Lower lobe of right lung (tissue), 2 donors: Measurements from ENCODE around the gene FBXL13. TPM values are rescaled to one million over a fixed set of nuclear protein-coding genes. Genes with fewer than 3 reads are reported as not detected.

Source experiments
- ATAC-seq, 2 donors: fragments of 200-7000 bp; cut with Tn5 transposase; one replicate each; pipeline ENCODE4 v1.9.1; 2020 to 2022; ENCODE audit warnings: mild to moderate bottlenecking in 2 of 2, moderate library complexity in 2 of 2
- DNase-seq: peaks from one replicate; pipeline ENCODE4 v3.0.0-alpha.2; 2020
- H3K27ac ChIP-seq: fragments of 200-600 bp; one replicate; pipeline ENCODE4 v1.8.0; 2022
- H3K27me3 ChIP-seq: fragments of 200-600 bp; one replicate; pipeline ENCODE4 v1.8.0; 2022; ENCODE audit warnings: low read depth
- H3K36me3 ChIP-seq: fragments of 200-600 bp; one replicate; pipeline ENCODE4 v1.8.0; 2022; ENCODE audit warnings: mild to moderate bottlenecking
- H3K4me1 ChIP-seq: fragments of 200-600 bp; one replicate; pipeline ENCODE4 v1.8.0; 2022
- H3K4me3 ChIP-seq: fragments of 200-600 bp; one replicate; pipeline ENCODE4 v1.8.0; 2022; ENCODE audit warnings: mild to moderate bottlenecking
- H3K9me3 ChIP-seq: fragments of 200-600 bp; one replicate; pipeline ENCODE4 v1.8.0; 2022
- CTCF ChIP-seq: fragments of 200-600 bp; IDR thresholded peaks from one replicate; pipeline ENCODE4 v1.8.0; 2022; ENCODE audit warnings: antibody characterized with exemption, mild to moderate bottlenecking
- intact Hi-C: fragments of 100-400 bp; cut with DNase I; formaldehyde crosslinking; loops from one replicate; pipeline ENCODE4 v1.11.0; 2022
- total RNA-seq: library from RNA; stranded (reverse); fragmentation: NEBNext Ultra II Directional; extraction: Animal tissue kit (Norgen Biotek cat#: 25700); gene quantifications from one replicate; pipeline ENCODE4 v1.2.1, GENCODE V29; 2021
- donor health status: DM: no; HTN: yes; CAD: no; lungs with severe emphysema.

The FBXL13 gene
- total RNA-seq, 1 donor from 2014 or later, result 3.4 TPM

GRCh38 chr7:102891693-102892261 is 182.8 kb downstream of the FBXL13 start:
- Histone ChIP-seq H3K9me3 (no peaks in the 10 kb centered on the region), H3K4me3 (no peak overlapping the region), H3K4me1 (peaks cover 15% of the 10 kb centered on the region), H3K36me3 (no peaks in the 10 kb centered on the region), H3K27me3 (no peaks in the 10 kb centered on the region), H3K27ac (no peak overlapping the region)
- intact Hi-C loops, result no loop called here
- ATAC-seq, result peak in 1 of 2 donors; percentile 46
- no peak for DNase-seq
- no peak for TF ChIP-seq CTCF

GRCh38 chr7:102890971-102891692 is 183.5 kb downstream of the FBXL13 start:
- intact Hi-C loops, result no loop called here
- no peak overlapping the region for H3K4me3 ChIP-seq
- peaks cover 15% of the 10 kb centered on the region for H3K4me1 ChIP-seq
- H3K27ac ChIP-seq, result no peak overlapping the region
- ATAC-seq (no peak), DNase-seq (no peak)
- no peak for TF ChIP-seq CTCF
- H3K36me3 ChIP-seq, result no peaks in the 10 kb centered on the region
- no peaks in the 10 kb centered on the region for H3K9me3 ChIP-seq
- no peaks in the 10 kb centered on the region for H3K27me3 ChIP-seq

GRCh38 chr7:102890292-102890970 is 184.2 kb downstream of the FBXL13 start:
- no peak for ATAC-seq
- no peak for TF ChIP-seq CTCF
- H3K9me3 ChIP-seq, result no peaks in the 10 kb centered on the region
- H3K4me1 ChIP-seq, result peaks cover 15% of the 10 kb centered on the region
- intact Hi-C loops, result no loop called here
- H3K27ac ChIP-seq, result no peak overlapping the region
- no peaks in the 10 kb centered on the region for H3K27me3 ChIP-seq
- no peaks in the 10 kb centered on the region for H3K36me3 ChIP-seq
- H3K4me3 ChIP-seq, result no peak overlapping the region
- no peak for DNase-seq

- intact Hi-C loops, result no loop called here
- H3K36me3 ChIP-seq, result no peaks in the 10 kb centered on the region
- no peak for ATAC-seq
- H3K27ac ChIP-seq, result no peak overlapping the region
- no peak for DNase-seq
- H3K4me1 ChIP-seq, result peaks cover 15% of the 10 kb centered on the region
- H3K4me3 ChIP-seq, result no peak overlapping the region
- no peak for TF ChIP-seq CTCF
- H3K27me3 ChIP-seq, result no peaks in the 10 kb centered on the region
- no peaks in the 10 kb centered on the region for H3K9me3 ChIP-seq
Observed at GRCh38 chr7:102889851-102890250, 184.7 kb downstream of the FBXL13 start.

- H3K27ac ChIP-seq, result no peak overlapping the region
- no peak for DNase-seq
- ATAC-seq, result no peak
- TF ChIP-seq CTCF, result no peak
- H3K9me3 ChIP-seq, result no peaks in the 10 kb centered on the region
- H3K36me3 ChIP-seq, result no peaks in the 10 kb centered on the region
- H3K4me3 ChIP-seq, result no peak overlapping the region
- peaks cover 15% of the 10 kb centered on the region for H3K4me1 ChIP-seq
- intact Hi-C loops, result no loop called here
- H3K27me3 ChIP-seq, result no peaks in the 10 kb centered on the region
Observed at GRCh38 chr7:102888561-102889233, 185.9 kb downstream of the FBXL13 start.
